Spleen (tissue), 7 donors: Measurements from ENCODE around the gene WFDC1.

Experiments used
- POLR2A ChIP-seq, 3 donors: fragments of 450-650 bp; IDR thresholded peaks; one replicate each; pipeline ENCODE4 v1.5.1; 2017; ENCODE audit warnings: antibody characterized with exemption in 3 of 3, mild to moderate bottlenecking in 1 of 3
- POLR2AphosphoS5 ChIP-seq, 3 donors: sonication (generic); formaldehyde crosslinking; IDR thresholded peaks; one replicate each; pipeline ENCODE4 v1.5.1; 2017; ENCODE audit warnings: antibody characterized with exemption in 3 of 3
- TF ChIP-seq, protein P1 (sequence below), 11 experiments: fragments of 200-600 bp in 7 of 11; fragments of 450-650 bp in 4 of 11; sonication (generic) in 4 of 11; IDR thresholded peaks in 8 of 11; conservative IDR thresholded peaks in 3 of 11; 1 replicate in 7 of 11; 2 replicates in 4 of 11; pipeline versions ENCODE4 v1.4.0 to v1.8.0; 2016 to 2021; ENCODE audit warnings: antibody characterized with exemption in 11 of 11, inconsistent platforms in 4 of 11, mild to moderate bottlenecking in 1 of 11
- donor health status: DM: no; HTN: no; CAD: no; lungs with moderate emphysema.
- donor health status: DM: no; HTN: no; CAD: no.
- donor health status: DM: no; HTN: no; CAD: no.

DNA sequence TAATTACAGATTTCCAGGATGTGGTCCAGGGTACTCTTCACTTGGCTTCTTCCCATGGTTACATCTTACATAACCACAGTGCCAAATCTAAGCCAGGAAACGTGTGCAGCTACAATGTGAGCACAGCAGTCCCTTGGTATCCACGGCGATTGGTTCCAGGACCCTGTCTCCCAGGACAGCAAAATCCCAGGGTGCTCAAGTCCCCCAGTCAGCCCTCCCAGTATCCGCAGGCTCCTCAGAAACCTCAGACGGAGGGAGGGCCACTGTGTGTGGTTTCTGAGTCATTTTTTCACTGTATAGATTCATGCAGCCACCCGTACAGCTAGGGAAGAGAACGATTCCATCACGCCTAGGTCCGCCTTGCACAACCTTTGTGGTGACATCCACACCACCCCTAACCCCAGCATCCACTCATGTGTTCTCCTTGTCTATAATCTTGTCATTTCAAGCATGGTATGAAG, 62.5 kb downstream of the WFDC1 start:
- no peak for TF ChIP-seq POLR2A (IDR thresholded peaks at IDR 0.05)
- TF ChIP-seq, protein P1, sequence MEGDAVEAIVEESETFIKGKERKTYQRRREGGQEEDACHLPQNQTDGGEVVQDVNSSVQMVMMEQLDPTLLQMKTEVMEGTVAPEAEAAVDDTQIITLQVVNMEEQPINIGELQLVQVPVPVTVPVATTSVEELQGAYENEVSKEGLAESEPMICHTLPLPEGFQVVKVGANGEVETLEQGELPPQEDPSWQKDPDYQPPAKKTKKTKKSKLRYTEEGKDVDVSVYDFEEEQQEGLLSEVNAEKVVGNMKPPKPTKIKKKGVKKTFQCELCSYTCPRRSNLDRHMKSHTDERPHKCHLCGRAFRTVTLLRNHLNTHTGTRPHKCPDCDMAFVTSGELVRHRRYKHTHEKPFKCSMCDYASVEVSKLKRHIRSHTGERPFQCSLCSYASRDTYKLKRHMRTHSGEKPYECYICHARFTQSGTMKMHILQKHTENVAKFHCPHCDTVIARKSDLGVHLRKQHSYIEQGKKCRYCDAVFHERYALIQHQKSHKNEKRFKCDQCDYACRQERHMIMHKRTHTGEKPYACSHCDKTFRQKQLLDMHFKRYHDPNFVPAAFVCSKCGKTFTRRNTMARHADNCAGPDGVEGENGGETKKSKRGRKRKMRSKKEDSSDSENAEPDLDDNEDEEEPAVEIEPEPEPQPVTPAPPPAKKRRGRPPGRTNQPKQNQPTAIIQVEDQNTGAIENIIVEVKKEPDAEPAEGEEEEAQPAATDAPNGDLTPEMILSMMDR (IDR thresholded peaks at IDR 0.05 in 8 of 11, conservative IDR thresholded peaks at IDR 0.05 in 3 of 11): no peak
- TF ChIP-seq POLR2AphosphoS5 (IDR thresholded peaks at IDR 0.05): no peak
